ENCODE data around the gene DNASE2B.
"Not testable (repeated sequence)": the region's sequence is repeated elsewhere in the genome, so short reads cannot be mapped to it uniquely, and the experiment has no call there.

DNASE2B gene

DNA sequence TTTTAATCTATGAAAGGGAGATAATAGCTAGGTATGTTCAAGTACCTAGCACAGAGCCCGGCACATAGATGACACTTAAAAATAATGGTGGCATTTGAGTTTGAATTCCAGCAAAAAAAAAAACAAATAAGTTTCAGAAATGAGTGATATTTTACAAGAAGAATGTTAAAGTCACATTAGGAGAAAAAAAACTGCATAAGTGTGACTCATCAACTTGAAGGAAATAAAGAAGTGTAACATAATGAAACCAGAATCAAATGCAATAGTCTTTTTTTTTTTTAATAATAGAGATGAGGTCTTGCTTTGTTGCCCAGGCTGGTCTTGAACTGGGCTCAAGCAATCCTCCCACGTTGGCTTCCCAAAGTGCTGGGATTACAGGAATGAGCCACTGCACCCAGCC is 17.1 kb downstream of the DNASE2B start:
- peak; percentile 28 for DNase-seq

GRCh38 chr1:84422909-84423308 is 24.6 kb downstream of the DNASE2B start:
- no peak for DNase-seq

DNA sequence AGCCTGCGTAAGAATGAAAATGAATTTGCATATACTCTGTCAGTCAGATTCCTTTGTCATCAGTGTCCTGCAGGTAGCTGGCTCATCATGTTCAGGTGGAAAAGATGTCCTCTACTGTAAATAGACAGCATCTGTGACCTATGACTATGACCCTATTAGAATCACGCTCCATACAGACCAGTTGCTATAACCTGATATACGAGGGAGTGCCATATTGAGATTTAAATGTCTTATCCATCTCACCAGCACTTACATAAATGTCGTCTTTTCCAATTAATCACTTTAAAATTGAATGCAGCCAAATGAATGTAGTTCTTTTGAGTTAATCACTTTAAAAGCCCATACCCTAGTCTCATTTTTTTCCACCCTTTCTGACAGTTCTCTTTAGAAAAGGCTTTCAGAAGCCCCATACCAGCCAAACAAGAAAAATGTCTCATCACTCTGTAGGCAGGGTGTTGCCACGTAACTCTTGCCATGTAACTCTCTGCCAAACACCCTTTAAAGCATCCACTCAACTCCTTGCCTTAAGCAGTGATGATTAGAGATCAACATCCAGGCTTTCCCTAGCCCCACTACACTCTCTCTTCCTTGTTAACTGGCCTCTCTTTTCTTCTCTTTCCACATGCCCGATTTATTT is 26.3 kb downstream of the DNASE2B start:
- DNase-seq: no peak

GRCh38 chr1:84425150-84425896 is 27.0 kb downstream of the DNASE2B start:
- no peak for DNase-seq

- DNase-seq: no peak
These were observed 28.1 kb downstream of the DNASE2B start for GRCh38 chr1:84426376-84426775.

- no peak for DNase-seq
These were observed 29.2 kb downstream of the DNASE2B start for GRCh38 chr1:84427250-84428188.

GRCh38 chr1:84428235-84428634 is 30.0 kb downstream of the DNASE2B start:
- DNase-seq: no peak

- DNase-seq: no peak
These were observed 30.9 kb downstream of the DNASE2B start for GRCh38 chr1:84429231-84429630.

GRCh38 chr1:84430546-84430945 is 32.3 kb downstream of the DNASE2B start:
- no peak for DNase-seq

GRCh38 chr1:84433258-84434080 is 35.2 kb downstream of the DNASE2B start:
- DNase-seq: peak; percentile 68

DNA sequence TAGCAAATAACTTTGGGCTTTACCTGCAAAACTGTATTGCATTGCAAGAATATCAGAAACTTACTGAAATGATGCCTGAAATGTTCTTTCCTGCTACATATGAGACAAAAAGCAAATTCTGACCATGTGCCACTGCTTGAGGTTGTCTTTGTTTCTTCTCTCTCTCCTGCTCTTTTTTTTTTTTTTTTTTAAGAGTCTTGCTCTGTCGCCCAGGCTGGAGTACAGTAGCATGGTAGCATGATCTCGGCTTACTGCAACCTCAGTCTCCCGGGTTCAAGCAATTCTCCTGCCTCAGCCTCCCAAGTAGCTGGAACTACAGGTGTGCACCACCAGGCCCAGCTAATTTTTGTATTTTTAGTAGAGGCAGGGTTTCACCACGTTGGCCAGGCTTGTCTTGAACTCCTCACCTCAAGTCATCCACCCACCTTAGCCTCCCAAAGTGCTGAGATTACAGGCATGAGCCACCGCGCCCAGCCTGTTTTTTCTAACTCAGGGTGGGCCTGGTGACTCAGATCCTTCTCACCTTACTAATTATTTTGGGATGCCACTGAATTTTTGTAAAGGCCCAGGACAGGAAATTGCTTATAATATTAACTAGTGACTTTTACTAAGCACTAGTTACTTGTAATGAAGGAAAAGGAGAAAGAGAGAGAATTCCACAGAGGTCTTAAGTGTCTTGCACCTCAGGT is 35.9 kb downstream of the DNASE2B start:
- no peak for DNase-seq

GRCh38 chr1:84434801-84435549 is 36.7 kb downstream of the DNASE2B start:
- no peak for DNase-seq

GRCh38 chr1:84436876-84437655 is 38.8 kb downstream of the DNASE2B start:
- no peak for DNase-seq

- DNase-seq: peak; percentile 93
These were observed 44.0 kb downstream of the DNASE2B start for GRCh38 chr1:84442256-84442655.

- not testable (repeated sequence) for DNase-seq
These were observed 44.7 kb downstream of the DNASE2B start for GRCh38 chr1:84442747-84443646.

GRCh38 chr1:84448704-84449103 is 50.4 kb downstream of the DNASE2B start:
- DNase-seq: not testable (repeated sequence)

DNA sequence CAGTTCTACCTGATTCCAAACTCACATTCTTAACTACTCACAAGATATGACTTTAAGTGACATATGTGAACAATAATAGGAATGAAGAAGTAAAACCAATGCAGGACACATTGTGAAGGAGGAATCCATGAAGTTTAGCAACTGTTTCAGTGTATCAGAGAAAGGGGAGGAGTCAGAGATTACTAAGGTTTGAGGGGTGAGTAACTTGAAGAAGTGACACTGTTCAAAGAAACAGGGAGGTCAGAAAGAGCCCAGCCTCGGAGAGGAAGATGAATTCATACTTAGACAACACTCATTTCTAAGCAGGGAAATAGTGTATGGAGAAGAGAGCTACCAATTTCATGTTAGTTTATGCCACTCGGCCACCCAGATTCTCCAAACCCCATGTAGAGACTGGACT is 52.6 kb downstream of the DNASE2B start:
- DNase-seq: no peak

GRCh38 chr1:84452436-84452835 is 54.2 kb downstream of the DNASE2B start:
- DNase-seq: no peak

DNA sequence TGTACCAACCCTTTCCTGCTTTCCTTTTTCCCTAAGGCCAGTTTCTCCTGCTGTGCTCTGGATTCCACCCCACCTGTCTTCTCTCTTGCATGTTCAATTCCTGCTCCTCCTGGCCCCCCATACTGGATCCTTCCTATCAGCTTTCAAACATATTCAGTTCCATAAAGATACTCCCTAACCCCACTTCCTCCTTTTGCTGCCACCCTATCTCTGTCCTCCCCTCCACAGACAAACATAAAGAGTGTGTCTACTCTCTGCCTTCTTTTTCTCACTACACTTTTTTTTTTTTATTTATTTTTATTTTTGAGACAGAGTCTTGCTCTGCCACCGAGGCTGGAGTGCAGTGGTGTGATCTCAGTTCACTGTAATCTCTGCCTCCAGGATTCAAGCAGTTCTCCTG is 63.8 kb downstream of the DNASE2B start:
- DNase-seq: no peak

Measured in fibroblast of upper back skin (primary cell).